Retinal pigment epithelial cell (primary cell): Measurements from ENCODE around the gene DGKI.

ENCODE experiments used
- DNase-seq: peaks from one replicate; pipeline ENCODE4 v3.0.0-alpha.2; 2010; ENCODE audit warnings: low read depth
- H3K4me3 ChIP-seq: 2 replicates; pipeline ENCODE4 v1.5.1; 2011; ENCODE audit warnings: mild to moderate bottlenecking, low read length, control low read depth, moderate library complexity
- TF ChIP-seq, protein P1 (sequence below): conservative IDR thresholded peaks from 2 replicates; pipeline ENCODE4 v1.5.1; 2011; ENCODE audit warnings: low read depth, low read length, control low read depth, inconsistent platforms

DGKI gene

DNA sequence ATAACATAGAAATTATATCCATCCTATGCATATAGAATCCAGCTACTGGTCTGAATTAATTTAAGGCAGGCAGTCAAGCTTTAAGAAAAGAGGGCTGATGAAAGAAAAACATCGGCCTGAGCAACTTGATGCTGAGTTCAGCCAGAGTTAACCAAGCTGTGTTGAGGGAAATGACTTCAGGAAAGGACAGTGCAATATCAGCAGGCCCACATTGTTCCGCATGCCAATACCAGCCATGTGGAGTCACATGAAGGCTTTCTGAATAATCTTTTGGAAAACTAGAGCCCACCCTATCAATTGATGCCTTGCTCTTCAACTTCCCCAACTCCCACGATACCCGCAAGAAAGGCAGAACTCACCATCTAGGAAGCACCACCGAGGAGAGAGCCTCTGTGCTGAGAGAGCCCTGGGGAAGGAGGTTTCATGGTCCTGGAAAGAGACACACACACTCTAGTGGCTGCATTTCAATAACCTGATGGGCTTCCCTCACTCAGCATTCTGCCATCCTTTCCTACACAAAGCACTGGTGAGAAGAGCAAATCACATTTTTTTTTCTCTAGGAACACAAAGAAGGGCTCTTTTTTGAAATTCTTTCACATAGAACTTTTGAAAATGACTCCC is 377.5 kb downstream of the DGKI start:
- TF ChIP-seq, protein P1, sequence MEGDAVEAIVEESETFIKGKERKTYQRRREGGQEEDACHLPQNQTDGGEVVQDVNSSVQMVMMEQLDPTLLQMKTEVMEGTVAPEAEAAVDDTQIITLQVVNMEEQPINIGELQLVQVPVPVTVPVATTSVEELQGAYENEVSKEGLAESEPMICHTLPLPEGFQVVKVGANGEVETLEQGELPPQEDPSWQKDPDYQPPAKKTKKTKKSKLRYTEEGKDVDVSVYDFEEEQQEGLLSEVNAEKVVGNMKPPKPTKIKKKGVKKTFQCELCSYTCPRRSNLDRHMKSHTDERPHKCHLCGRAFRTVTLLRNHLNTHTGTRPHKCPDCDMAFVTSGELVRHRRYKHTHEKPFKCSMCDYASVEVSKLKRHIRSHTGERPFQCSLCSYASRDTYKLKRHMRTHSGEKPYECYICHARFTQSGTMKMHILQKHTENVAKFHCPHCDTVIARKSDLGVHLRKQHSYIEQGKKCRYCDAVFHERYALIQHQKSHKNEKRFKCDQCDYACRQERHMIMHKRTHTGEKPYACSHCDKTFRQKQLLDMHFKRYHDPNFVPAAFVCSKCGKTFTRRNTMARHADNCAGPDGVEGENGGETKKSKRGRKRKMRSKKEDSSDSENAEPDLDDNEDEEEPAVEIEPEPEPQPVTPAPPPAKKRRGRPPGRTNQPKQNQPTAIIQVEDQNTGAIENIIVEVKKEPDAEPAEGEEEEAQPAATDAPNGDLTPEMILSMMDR: no peak
- DNase-seq: no peak
- no peak overlapping the region for H3K4me3 ChIP-seq

DNA sequence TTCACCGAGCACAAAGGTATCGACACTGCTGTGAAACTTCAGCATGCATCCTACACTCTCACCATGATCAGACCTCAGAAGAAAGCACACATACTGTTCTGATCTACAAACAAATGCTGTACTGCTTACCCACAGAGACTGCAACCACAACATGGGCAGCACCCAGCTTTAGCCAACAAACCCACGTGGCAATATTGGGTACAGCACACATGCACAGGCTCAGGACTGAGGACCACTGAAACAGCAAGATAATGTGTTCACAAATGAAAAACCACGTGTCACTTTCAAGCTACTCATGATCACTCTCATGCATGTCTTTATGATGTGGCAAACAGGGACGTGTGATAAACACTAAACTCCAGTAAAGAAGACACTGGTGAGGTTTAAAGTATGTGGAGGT is 383.9 kb downstream of the DGKI start:
- no peak overlapping the region for H3K4me3 ChIP-seq
- no peak for DNase-seq
- TF ChIP-seq, protein P1: no peak

DNA sequence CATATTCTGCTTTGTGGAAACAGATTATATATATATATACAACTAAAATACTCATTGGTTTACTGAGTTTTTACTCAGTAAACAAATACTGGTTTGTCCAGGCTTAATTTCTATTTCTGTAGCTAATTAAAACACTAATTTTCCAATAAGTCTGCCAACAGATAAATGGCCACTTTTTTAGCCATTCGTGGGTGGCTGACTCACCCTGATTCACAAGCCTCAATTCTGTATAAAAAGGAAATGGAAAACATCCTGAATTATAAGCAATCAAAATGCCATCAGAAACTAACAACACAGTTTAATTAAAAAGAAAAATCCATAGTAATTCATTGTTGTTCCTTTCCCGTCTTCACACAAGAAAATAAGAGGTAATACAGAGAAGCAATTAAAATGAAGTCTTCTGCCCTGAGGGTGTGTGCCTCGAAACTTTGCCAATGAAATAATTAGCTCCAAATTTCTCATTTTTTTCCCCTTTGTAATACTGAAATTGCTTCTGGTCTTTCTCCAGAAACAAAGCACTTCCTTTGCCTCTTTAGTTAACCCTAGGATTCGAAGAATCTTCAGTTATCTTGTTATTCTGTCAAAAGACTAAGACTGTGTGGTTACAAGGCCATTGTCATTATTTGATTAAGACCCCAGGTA is 384.6 kb downstream of the DGKI start:
- DNase-seq: no peak
- H3K4me3 ChIP-seq: no peak overlapping the region
- TF ChIP-seq, protein P1: no peak

DNA sequence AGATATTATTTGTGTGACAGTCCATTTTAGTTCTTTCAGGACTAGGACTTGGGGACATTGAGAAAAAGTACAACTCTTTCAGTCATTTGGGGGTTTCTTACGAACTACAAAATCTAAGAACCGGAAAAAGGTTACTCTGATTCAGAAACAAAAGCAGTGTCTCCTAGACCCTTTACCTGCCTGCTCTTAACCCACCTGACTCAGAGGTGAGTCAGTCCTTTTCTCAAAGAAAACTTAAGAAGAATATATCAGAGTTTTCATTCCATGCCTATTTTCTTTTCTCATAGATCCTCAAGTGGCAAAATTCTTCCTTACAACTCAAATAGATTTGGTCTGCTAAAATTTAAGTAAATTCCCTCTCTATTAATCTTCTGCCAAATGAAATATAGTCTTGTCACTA is 388.4 kb downstream of the DGKI start:
- no peak for DNase-seq
- TF ChIP-seq, protein P1: no peak
- H3K4me3 ChIP-seq: no peak overlapping the region

DNA sequence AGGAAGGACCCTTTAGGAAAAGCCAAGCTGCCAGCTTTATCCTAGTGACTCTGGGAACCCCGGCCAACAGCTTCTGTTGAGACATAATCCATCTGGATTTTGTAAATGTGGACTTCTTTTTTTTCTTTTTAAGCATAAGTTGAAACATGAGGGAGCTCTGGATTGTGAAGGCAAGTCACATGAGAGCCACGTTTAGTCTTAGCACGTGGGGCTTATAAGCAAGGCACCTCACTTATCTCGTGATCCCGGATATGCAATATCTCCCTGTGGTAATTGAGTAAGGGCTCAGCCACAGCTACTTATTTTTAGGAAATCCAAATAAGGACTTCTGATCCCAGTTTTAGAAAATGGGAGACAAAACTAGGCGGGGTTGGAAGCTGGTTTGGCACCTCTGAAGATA is 392.0 kb downstream of the DGKI start:
- DNase-seq: peak; percentile 81
- H3K4me3 ChIP-seq: peak overlapping the region; percentile 9
- TF ChIP-seq, protein P1: no peak

DNA sequence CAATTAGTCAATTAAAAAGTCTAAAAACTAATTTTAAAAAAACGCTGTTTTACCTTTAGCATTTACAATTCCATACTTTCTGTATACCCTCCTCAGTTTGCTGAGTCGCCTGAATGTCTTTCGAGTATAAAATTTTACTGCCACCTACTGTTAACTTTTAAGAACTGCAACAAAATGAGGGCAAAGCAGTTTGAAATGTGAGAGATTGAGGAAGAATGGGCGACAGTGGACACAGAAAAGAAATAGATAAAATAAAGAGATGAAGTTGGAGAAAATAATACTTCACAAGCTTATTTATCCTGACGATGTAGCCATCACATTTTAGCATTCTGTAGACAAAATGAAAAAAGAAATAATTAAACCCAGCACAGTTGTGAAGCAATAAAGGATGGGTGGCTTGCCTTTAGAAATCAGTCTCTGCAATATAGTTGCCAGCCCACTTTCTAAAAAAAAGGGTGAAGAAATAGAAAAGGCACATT is 392.5 kb downstream of the DGKI start:
- H3K4me3 ChIP-seq: peak overlapping the region; percentile 9
- DNase-seq: peak; percentile 12
- TF ChIP-seq, protein P1: peak; percentile 66

DNA sequence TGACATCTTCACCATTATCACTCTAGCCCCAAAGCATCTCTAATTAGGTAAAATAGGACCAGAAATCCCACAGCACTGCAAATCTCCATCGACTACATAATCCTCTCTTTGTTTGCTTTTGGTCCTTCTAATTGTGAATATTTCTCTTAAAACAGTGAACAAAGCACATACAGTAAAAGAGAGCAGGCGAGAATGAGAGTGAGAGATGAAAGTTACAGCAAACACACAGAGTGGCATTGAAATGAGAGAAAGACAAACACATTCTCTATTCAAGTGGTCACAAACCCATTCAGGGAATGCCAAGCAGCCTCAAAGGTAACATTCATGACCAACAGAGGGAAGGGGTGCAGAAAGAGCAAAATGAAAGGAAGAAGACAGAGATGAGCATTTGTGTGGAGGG is 393.4 kb downstream of the DGKI start:
- TF ChIP-seq, protein P1: no peak
- H3K4me3 ChIP-seq: no peak overlapping the region
- DNase-seq: no peak
